Measurements from ENCODE around the gene PTPRD.

DNA sequence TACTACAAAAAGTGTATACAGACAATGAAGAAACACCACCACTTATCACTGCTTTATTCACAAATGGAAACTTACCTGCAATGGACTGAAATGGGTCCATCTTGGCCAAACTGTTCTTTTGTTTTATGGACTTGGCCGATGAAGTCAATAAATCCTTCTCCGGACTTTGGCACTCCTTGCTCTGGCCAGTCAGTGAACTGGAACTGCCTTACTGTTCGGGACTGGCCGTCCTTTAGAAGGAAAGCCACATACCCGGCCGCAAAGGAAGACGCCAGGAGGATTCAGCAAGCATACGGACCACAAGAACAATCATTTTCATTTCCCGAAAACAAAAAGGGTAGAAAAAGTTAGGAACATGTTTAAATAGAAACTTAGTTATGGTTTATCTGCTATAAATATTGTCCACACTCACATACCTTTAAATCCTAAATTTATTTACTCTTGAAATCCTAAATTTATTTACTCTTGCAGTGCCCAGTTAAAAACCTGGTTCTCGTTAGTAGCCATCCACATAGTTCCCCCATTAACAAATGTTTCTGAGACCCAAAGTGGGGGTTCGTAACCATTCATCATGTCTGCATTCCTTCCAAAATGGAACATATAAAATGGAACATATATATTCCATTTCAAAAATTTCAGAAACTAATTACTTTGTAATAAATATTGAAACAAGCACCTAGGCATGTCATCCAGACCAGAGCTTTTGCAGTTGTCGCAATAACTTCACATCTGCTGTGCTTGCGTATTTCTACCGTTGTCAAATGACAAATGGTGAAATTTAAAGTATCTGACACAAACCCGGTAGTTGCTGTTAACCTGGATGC, 2281.1 kb downstream of the PTPRD start:
- TF ChIP-seq, protein P1, sequence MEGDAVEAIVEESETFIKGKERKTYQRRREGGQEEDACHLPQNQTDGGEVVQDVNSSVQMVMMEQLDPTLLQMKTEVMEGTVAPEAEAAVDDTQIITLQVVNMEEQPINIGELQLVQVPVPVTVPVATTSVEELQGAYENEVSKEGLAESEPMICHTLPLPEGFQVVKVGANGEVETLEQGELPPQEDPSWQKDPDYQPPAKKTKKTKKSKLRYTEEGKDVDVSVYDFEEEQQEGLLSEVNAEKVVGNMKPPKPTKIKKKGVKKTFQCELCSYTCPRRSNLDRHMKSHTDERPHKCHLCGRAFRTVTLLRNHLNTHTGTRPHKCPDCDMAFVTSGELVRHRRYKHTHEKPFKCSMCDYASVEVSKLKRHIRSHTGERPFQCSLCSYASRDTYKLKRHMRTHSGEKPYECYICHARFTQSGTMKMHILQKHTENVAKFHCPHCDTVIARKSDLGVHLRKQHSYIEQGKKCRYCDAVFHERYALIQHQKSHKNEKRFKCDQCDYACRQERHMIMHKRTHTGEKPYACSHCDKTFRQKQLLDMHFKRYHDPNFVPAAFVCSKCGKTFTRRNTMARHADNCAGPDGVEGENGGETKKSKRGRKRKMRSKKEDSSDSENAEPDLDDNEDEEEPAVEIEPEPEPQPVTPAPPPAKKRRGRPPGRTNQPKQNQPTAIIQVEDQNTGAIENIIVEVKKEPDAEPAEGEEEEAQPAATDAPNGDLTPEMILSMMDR (conservative IDR thresholded peaks at IDR 0.05; ENCODE audit: low read depth, low read length): no peak
- no peak for TF ChIP-seq EZH2 (IDR thresholded peaks at IDR 0.05; ENCODE audit: borderline replicate concordance, low read depth, low read length, poor library complexity, severe bottlenecking)
